HG02840 (cell line): ENCODE data around the gene NALCN.

Experiments used
- ATAC-seq: cut with Tn5 transposase; IDR thresholded peaks from one replicate; pipeline ENCODE4 v1.9.1; 2021; ENCODE audit warnings: mild to moderate bottlenecking, moderate library complexity, moderate number of reproducible peaks; ENCODE audit not compliant: unreplicated experiment, low FRiP score

Gene NALCN

GRCh38 chr13:101292711-101293110 is 123.6 kb downstream of the NALCN start:
- ATAC-seq: no peak

GRCh38 chr13:101291646-101292515 is 124.4 kb downstream of the NALCN start:
- no peak for ATAC-seq

- ATAC-seq: no peak
Observed at GRCh38 chr13:101291206-101291605, 125.1 kb downstream of the NALCN start.

- no peak for ATAC-seq
Observed at GRCh38 chr13:101289764-101290163, 126.5 kb downstream of the NALCN start.

GRCh38 chr13:101283782-101284181 is 132.5 kb downstream of the NALCN start:
- ATAC-seq: no peak

GRCh38 chr13:101272886-101273285 is 143.4 kb downstream of the NALCN start:
- ATAC-seq: no peak

- no peak for ATAC-seq
Observed at GRCh38 chr13:101271681-101272245, 144.5 kb downstream of the NALCN start.

- ATAC-seq: no peak
Observed at GRCh38 chr13:101267656-101268055, 148.7 kb downstream of the NALCN start.

GRCh38 chr13:101265934-101266333 is 150.4 kb downstream of the NALCN start:
- no peak for ATAC-seq

GRCh38 chr13:101264931-101265330 is 151.4 kb downstream of the NALCN start:
- ATAC-seq: no peak

GRCh38 chr13:101262306-101262705 is 154.0 kb downstream of the NALCN start:
- no peak for ATAC-seq

- ATAC-seq: no peak
Observed at GRCh38 chr13:101258509-101258908, 157.8 kb downstream of the NALCN start.

- peak; percentile 92 for ATAC-seq
Observed at GRCh38 chr13:101258071-101258470, 158.2 kb downstream of the NALCN start.

GRCh38 chr13:101248739-101249514 is 167.4 kb downstream of the NALCN start:
- no peak for ATAC-seq

GRCh38 chr13:101242720-101243119 is 173.6 kb downstream of the NALCN start:
- no peak for ATAC-seq

GRCh38 chr13:101238555-101238954 is 177.8 kb downstream of the NALCN start:
- no peak for ATAC-seq

- no peak for ATAC-seq
Observed at GRCh38 chr13:101231751-101232428, 184.4 kb downstream of the NALCN start.

GRCh38 chr13:101230271-101230890 is 185.9 kb downstream of the NALCN start:
- ATAC-seq: no peak

GRCh38 chr13:101219609-101220265 is 196.6 kb downstream of the NALCN start:
- no peak for ATAC-seq

GRCh38 chr13:101218484-101218883 is 197.8 kb downstream of the NALCN start:
- ATAC-seq: no peak
